NCI-H82 treated with DMSO at 0.1 percent for 48 hours (cell line): ENCODE data around the gene TNIK.
A peak's percentile ranks its signal among the peaks of the same experiment; 100 is the strongest.

Experiments used
- DNase-seq: peaks from one replicate; lab custom pipeline; 2025; ENCODE audit not compliant: unreplicated experiment; lab: John Stamatoyannopoulos, UW

TNIK gene

GRCh38 chr3:171113716-171114115 lies 346.5 kb downstream of the TNIK start:
- no peak for DNase-seq

- no peak for DNase-seq
Observed at GRCh38 chr3:171110715-171111114, 349.5 kb downstream of the TNIK start.

GRCh38 chr3:171108066-171108465 lies 352.1 kb downstream of the TNIK start:
- DNase-seq: no peak

- no peak for DNase-seq
Observed at GRCh38 chr3:171103185-171103584, 357.0 kb downstream of the TNIK start.

- no peak for DNase-seq
Observed at GRCh38 chr3:171101982-171102641, 358.1 kb downstream of the TNIK start.

- DNase-seq: peak; percentile 10
Observed at GRCh38 chr3:171099911-171100310, 360.3 kb downstream of the TNIK start.

GRCh38 chr3:171095063-171095462 lies 365.1 kb downstream of the TNIK start:
- DNase-seq: no peak

- no peak for DNase-seq
Observed at GRCh38 chr3:171094411-171094810, 365.8 kb downstream of the TNIK start.

- DNase-seq: no peak
Observed at GRCh38 chr3:171093462-171093861, 366.7 kb downstream of the TNIK start.

- no peak for DNase-seq
Observed at GRCh38 chr3:171092467-171092911, 367.7 kb downstream of the TNIK start.

- no peak for DNase-seq
Observed at GRCh38 chr3:171090321-171090720, 369.9 kb downstream of the TNIK start.

- peak; percentile 10 for DNase-seq
Observed at GRCh38 chr3:171088964-171089754, 371.0 kb downstream of the TNIK start.

- no peak for DNase-seq
Observed at GRCh38 chr3:171088496-171088895, 371.7 kb downstream of the TNIK start.

- no peak for DNase-seq
Observed at GRCh38 chr3:171086914-171087313, 373.3 kb downstream of the TNIK start.

GRCh38 chr3:171077261-171077660 lies 382.9 kb downstream of the TNIK start:
- no peak for DNase-seq

GRCh38 chr3:171072432-171072831 lies 387.8 kb downstream of the TNIK start:
- no peak for DNase-seq

- no peak for DNase-seq
Observed at GRCh38 chr3:171068658-171069057, 391.5 kb downstream of the TNIK start.

GRCh38 chr3:171066206-171066605 lies 394.0 kb downstream of the TNIK start:
- DNase-seq: no peak

- no peak for DNase-seq
Observed at GRCh38 chr3:171065732-171066131, 394.5 kb downstream of the TNIK start.

- no peak for DNase-seq
Observed at GRCh38 chr3:171064461-171064860, 395.7 kb downstream of the TNIK start.

- no peak for DNase-seq
Observed at GRCh38 chr3:171061749-171062148, 398.5 kb downstream of the TNIK start.

GRCh38 chr3:171059978-171060377 lies 400.2 kb downstream of the TNIK start:
- DNase-seq: no peak
